Measurements from ENCODE around the gene CDH23. TPM values are rescaled to one million over a fixed set of nuclear protein-coding genes. Genes with fewer than 3 reads are reported as not detected.

The CDH23 gene
- total RNA-seq, 4 donors from 2014 or later, result 7.1 to 56.2 (median 25.4) TPM

- H3K27me3 ChIP-seq, result no peaks in the 10 kb centered on the region
- DNase-seq, result no peak
- no peak for TF ChIP-seq POLR2A (IDR thresholded peaks at IDR 0.05)
- TF ChIP-seq, protein P1, sequence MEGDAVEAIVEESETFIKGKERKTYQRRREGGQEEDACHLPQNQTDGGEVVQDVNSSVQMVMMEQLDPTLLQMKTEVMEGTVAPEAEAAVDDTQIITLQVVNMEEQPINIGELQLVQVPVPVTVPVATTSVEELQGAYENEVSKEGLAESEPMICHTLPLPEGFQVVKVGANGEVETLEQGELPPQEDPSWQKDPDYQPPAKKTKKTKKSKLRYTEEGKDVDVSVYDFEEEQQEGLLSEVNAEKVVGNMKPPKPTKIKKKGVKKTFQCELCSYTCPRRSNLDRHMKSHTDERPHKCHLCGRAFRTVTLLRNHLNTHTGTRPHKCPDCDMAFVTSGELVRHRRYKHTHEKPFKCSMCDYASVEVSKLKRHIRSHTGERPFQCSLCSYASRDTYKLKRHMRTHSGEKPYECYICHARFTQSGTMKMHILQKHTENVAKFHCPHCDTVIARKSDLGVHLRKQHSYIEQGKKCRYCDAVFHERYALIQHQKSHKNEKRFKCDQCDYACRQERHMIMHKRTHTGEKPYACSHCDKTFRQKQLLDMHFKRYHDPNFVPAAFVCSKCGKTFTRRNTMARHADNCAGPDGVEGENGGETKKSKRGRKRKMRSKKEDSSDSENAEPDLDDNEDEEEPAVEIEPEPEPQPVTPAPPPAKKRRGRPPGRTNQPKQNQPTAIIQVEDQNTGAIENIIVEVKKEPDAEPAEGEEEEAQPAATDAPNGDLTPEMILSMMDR (IDR thresholded peaks at IDR 0.05), result no peak
- no peaks in the 10 kb centered on the region for H3K9me3 ChIP-seq
- H3K4me3 ChIP-seq, result no peak overlapping the region
- H3K27ac ChIP-seq, result no peak overlapping the region
- no peaks in the 10 kb centered on the region for H3K36me3 ChIP-seq
- no peaks in the 10 kb centered on the region for H3K4me1 ChIP-seq
- intact Hi-C loops (cut with DNase I; ENCODE audit: low total_unique reads), result loop anchor here (10.0 kb wide), 1 partner anchor 306 kb away; the partner anchor contains the start of gene CDH23
Observed at GRCh38 chr10:71700731-71701368, 304.1 kb downstream of the CDH23 start.

- H3K27ac ChIP-seq, result no peak overlapping the region
- no peaks in the 10 kb centered on the region for H3K27me3 ChIP-seq
- H3K4me3 ChIP-seq, result no peak overlapping the region
- no peak for TF ChIP-seq POLR2A (IDR thresholded peaks at IDR 0.05)
- TF ChIP-seq, protein P1 (IDR thresholded peaks at IDR 0.05), result no peak
- intact Hi-C loops (cut with DNase I; ENCODE audit: low total_unique reads), result loop anchor here (10.0 kb wide), 1 partner anchor 307 kb away; the partner anchor contains the start of gene CDH23
- H3K4me1 ChIP-seq, result no peaks in the 10 kb centered on the region
- no peaks in the 10 kb centered on the region for H3K9me3 ChIP-seq
- H3K36me3 ChIP-seq, result no peaks in the 10 kb centered on the region
- DNase-seq, result no peak
Observed at GRCh38 chr10:71701496-71702132, 304.9 kb downstream of the CDH23 start.

DNA sequence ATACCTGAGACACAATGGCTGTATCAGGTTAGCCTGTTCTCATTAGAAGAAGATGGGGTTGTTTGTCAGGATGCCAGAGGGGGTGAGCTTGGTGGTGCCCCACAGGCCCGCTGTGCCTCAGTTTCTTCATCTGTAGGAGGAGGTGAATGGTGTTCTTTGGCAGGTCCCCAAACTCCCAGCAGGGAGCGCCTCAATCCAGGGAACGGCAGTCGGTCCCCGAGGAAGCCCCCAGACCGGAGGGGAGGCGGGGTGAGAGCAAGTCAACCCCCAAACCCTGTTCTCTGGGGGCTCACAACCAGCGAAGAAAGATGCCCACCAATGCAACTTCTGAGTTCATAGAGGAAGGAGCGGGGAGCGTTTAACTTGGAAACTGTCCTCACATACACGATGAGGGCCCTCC, 306.9 kb downstream of the CDH23 start:
- Histone ChIP-seq H3K4me1 (no peaks in the 10 kb centered on the region), H3K27ac (no peak overlapping the region), H3K4me3 (no peak overlapping the region), H3K36me3 (no peaks in the 10 kb centered on the region), H3K27me3 (no peaks in the 10 kb centered on the region), H3K9me3 (no peaks in the 10 kb centered on the region)
- intact Hi-C loops (cut with DNase I; ENCODE audit: low total_unique reads), result loop anchor here (10.0 kb wide), 1 partner anchor 309 kb away; the partner anchor contains the start of gene CDH23
- TF ChIP-seq, protein P1 (IDR thresholded peaks at IDR 0.05), result no peak
- no peak for TF ChIP-seq POLR2A (IDR thresholded peaks at IDR 0.05)
- no peak for DNase-seq

DNA sequence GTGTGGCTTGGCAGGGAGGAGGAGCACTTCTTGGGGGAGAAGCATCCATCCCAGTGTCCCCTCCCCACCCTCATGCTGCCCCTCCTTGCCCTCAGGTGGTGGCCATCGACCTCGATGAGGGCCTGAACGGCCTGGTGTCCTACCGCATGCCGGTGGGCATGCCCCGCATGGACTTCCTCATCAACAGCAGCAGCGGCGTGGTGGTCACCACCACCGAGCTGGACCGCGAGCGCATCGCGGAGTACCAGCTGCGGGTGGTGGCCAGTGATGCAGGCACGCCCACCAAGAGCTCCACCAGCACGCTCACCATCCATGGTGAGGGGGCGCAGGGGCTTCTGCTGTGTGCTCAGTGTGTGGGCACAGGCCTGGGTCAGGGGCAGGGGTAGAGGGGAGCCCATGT, 308.1 kb downstream of the CDH23 start:
- TF ChIP-seq POLR2A (IDR thresholded peaks at IDR 0.05), result no peak
- TF ChIP-seq, protein P1 (IDR thresholded peaks at IDR 0.05), result no peak
- Histone ChIP-seq H3K4me3 (no peak overlapping the region), H3K36me3 (no peaks in the 10 kb centered on the region), H3K27ac (no peak overlapping the region), H3K4me1 (no peaks in the 10 kb centered on the region), H3K27me3 (no peaks in the 10 kb centered on the region), H3K9me3 (no peaks in the 10 kb centered on the region)
- DNase-seq, result no peak
- intact Hi-C loops (cut with DNase I; ENCODE audit: low total_unique reads), result loop anchor here (5.0 to 10.0 kb wide), 2 partner anchors 67 to 310 kb away; partner anchors contain the start of genes CDH23 and VSIR

DNA sequence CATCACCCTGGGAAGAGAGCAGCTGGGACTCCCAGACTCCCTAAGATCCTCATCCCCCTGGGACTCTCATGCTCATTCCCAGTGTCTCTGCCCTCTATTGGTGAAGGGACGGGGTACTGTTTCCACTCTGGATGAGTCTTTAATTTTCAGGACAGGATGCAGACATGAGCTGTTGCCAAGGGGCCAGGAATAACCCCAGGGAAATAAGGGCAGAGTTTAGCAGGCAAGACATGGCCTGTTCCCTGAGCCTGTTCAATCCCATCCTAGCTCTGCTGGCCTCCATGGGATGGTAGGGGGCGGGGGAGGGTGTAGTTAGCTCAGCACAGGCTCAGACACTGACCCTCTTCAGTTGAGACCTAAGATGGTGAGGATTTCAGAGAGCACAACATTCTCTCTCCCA, 308.9 kb downstream of the CDH23 start:
- Histone ChIP-seq H3K27ac (no peak overlapping the region), H3K9me3 (no peaks in the 10 kb centered on the region), H3K27me3 (no peaks in the 10 kb centered on the region), H3K4me3 (no peak overlapping the region), H3K36me3 (no peaks in the 10 kb centered on the region), H3K4me1 (no peaks in the 10 kb centered on the region)
- no peak for DNase-seq
- TF ChIP-seq, protein P1 (IDR thresholded peaks at IDR 0.05), result no peak
- TF ChIP-seq POLR2A (IDR thresholded peaks at IDR 0.05), result no peak
- intact Hi-C loops (cut with DNase I; ENCODE audit: low total_unique reads), result loop anchor here (5.0 to 10.0 kb wide), 2 partner anchors 67 to 311 kb away; partner anchors contain the start of genes CDH23 and VSIR

Data from uterus (tissue), 4 donors.